HG03135 (cell line): ENCODE results near the gene MIEF2.

Source experiments
- ATAC-seq: cut with Tn5 transposase; IDR thresholded peaks from one replicate; pipeline ENCODE4 v1.9.1; 2021; ENCODE audit warnings: mild to moderate bottlenecking, moderate library complexity; ENCODE audit not compliant: unreplicated experiment

Gene MIEF2

DNA sequence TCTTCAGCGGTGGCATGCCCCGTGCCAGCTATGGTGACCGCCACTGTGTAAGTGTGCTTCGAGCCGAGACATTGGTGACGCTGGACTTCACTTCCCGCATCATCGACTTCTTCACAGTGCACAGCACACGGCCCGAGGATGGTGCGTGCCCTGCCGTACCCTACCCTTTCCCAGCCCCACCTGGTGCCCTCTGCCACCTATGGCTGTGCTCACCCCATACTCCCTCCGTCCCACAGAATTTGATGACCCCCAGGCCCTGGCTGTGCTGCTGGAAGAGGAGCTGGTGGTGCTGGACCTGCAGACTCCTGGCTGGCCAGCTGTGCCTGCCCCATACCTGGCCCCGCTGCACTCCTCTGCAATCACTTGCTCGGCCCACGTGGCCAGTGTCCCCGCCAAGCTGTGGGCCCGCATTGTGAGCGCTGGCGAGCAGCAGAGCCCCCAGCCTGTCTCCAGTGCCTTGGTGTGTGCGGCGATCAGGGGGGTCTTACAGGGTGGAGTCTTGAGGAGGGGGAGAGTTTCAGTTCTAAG is 25.5 kb upstream of the MIEF2 start:
- no peak for ATAC-seq

- no peak for ATAC-seq
Measured at GRCh38 chr17:18235743-18236256, 24.7 kb upstream of the MIEF2 start.

DNA sequence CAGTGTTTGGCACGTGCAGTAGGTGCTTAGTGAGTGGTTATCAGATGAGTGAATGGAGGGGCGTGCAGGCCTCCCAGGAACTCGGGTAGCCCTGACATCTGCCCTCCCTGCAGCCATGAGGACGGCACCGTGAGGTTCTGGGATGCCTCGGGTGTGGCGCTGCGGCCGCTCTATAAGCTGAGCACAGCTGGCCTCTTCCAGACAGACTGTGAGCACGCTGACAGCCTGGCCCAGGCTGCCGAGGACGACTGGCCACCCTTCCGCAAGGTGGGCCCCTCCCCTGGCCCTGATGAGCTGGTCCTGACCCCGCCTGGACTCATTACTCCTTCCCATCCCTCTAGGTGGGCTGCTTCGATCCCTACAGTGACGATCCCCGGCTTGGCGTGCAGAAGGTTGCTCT is 24.0 kb upstream of the MIEF2 start:
- no peak for ATAC-seq

DNA sequence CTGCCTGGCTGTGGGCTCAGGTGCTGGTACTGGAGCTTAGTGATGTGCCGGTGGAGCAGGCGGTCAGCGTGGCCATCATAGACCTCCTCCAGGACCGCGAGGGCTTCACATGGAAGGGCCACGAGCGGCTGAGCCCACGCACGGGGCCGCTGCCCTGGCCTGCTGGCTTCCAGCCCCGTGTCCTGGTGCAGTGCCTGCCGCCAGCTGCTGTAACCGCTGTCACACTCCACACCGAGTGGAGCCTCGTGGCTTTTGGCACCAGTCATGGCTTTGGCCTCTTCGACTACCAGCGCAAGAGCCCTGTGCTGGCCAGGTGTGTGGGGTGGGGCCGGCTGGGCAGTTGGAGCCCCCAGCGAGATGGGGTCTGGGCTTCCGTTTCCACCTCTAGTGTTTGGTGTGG is 23.0 kb upstream of the MIEF2 start:
- no peak for ATAC-seq

DNA sequence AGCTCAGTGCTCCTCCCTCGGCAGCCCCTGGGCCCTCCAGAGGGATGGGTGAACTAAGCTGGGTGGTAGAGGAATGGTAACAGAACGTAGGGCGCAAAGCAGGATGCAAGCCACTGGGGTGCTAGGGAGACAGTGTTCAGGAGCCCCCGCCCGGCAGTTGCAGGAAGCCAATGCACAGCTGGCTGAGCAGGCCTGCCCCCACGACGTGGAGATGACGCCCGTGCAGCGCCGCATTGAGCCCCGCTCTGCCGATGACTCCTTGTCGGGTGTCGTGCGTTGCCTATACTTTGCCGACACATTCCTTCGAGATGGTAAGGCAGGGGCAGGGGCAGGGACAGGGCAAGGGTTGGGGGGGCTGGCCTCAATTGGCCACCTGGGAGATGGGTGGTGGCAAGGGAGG is 22.2 kb upstream of the MIEF2 start:
- ATAC-seq = no peak

- ATAC-seq = no peak
Measured at GRCh38 chr17:18240449-18240848, 20.0 kb upstream of the MIEF2 start.

GRCh38 chr17:18241229-18241871 is 19.1 kb upstream of the MIEF2 start:
- ATAC-seq = no peak

- no peak for ATAC-seq
Measured at GRCh38 chr17:18245038-18245776, 15.3 kb upstream of the MIEF2 start.

DNA sequence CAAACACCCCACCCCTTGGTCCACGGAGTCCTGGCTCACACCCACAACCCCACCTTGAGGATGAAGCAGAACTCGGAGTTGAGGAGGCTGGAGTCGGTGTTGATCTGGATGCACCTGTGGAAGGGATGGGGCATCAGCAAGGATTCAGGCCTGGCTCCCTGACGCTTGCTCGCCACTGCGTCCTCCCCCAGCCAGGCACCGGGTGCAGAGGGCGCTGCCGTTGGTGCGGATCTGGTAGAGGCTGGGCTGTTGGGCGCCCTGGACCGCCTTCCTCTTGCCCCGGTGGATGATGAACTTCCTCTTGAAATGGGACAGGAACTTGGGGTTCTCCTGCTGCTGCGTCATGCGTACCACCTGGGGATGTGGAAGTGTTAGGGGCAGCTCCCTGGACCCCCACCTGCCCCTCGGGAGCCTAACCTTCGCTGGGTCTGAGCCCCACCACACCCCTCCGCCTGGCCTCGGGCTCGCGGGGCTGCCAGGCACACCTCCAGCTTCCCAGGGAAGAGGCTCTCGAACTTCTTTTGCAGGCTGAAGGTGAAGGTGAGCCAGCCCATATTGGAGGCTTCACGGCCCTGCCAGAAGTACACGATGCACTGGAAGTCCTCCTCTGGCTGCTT is 14.2 kb upstream of the MIEF2 start:
- no peak for ATAC-seq

- no peak for ATAC-seq
Measured at GRCh38 chr17:18246880-18247612, 13.4 kb upstream of the MIEF2 start.

- ATAC-seq = no peak
Measured at GRCh38 chr17:18247613-18248001, 12.9 kb upstream of the MIEF2 start.

DNA sequence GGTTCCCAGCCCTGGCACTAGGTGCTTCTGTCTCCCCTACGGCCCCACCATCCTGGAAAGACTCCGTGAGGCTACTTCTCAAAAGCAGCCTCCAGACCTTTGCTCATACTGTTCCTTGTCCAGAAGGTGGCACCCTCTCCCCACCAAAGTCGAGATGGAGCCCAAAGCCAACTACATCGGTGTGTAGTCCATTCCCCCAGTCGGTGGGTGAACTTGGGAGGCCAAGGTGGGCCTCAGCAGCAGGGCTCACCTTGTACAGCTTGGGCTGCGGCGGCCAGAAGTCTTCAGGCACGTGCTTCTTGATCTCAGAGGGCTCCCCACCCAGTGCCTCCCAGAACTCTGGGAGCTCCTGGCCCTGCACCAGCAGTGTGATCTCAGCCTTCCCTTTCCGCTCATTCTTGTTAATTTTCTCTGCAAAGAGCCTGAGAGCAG is 12.1 kb upstream of the MIEF2 start:
- no peak for ATAC-seq

DNA sequence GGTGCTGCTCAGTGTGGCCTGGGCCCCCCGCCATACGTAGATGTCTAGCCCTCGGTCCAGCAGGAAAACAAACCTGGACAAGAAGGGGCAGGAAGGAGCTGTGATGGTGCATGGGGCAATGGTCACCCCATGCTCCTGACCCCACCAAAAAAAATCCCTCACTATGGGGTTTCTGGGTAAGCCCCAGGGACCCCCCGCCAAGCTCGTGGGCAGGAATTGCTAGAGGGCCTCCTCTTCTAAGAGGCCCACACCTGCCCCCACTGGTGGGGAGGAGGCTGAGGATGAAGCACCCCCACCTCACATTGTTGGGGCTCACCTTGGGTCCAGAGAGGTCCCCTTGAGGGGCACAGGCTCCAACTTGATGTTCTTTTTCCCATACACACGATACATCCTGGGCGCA is 11.7 kb upstream of the MIEF2 start:
- no peak for ATAC-seq

DNA sequence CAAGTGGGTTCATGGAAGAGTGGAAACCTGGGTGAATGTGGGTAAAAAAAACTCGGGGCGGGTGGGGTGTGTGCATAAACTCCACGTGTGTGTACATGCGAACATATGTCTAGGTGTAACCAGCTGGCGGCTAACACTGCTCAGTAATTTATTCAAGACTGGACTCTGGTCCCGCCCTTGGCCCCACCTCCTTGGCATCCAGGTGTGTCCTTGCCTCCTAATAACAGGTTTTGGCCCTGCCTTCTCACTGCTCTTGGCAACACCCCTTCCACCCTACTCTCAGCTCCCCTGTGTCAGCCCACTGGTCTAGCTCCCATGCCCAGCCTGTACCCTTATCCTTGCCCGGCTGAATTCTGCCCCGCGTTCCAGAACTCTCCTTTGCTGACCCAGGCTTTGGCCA is 10.2 kb upstream of the MIEF2 start:
- no peak for ATAC-seq

- ATAC-seq = no peak
Measured at GRCh38 chr17:18250708-18251107, 9.8 kb upstream of the MIEF2 start.

- no peak for ATAC-seq
Measured at GRCh38 chr17:18251204-18251603, 9.3 kb upstream of the MIEF2 start.

DNA sequence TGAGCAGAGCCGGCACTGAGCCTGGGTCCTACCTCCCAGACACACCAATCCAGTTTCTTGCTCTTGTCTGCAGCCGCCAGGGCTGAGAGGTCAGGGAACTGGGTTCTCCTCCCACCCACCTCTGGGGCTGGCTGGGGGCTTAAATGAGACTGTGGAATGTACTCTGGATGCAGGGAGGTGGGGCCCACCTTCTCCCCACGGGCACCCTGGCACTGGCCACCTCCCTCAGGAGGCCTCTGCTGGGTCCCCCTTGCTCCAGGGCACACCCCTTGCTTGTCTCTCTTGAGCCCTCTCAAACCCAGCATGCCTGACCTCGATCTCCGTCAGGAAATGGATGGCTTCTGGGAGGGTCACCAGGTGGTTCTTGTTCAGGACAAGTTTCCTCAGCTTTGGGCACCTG is 8.3 kb upstream of the MIEF2 start:
- ATAC-seq = no peak

DNA sequence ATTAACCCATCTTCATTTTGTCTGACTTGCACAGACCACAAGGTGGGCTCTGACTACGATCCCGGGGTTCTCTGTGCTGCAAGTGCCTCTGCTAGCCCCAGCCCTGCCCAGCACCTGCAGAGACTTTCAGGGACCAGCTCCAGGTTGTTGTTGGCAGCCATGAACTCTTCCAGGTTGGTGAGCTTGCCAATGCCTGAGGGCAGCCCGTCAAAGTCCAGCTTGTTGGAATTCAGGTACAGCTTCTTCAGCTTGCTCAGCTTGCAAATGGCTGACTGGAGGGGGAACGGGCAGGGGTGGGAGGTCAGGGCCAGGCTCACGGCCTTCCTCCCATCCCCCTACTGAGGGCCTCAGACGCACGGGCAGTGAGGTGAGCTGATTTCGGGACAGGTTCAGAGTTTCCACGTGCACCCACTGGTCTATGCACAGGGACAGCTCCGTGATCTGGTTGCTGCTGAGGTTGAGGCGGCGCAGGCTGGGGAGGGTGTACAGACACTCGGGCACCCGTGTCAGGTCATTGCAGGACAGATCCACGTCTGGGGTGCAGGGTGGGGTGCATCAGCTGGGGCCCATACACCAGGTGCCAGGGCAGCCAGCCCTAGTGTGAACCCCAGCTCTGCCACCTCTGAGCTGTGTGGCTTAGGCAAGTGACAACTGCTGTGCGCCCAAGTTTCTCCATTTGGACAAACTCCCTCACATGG is 7.1 kb upstream of the MIEF2 start:
- ATAC-seq = no peak

DNA sequence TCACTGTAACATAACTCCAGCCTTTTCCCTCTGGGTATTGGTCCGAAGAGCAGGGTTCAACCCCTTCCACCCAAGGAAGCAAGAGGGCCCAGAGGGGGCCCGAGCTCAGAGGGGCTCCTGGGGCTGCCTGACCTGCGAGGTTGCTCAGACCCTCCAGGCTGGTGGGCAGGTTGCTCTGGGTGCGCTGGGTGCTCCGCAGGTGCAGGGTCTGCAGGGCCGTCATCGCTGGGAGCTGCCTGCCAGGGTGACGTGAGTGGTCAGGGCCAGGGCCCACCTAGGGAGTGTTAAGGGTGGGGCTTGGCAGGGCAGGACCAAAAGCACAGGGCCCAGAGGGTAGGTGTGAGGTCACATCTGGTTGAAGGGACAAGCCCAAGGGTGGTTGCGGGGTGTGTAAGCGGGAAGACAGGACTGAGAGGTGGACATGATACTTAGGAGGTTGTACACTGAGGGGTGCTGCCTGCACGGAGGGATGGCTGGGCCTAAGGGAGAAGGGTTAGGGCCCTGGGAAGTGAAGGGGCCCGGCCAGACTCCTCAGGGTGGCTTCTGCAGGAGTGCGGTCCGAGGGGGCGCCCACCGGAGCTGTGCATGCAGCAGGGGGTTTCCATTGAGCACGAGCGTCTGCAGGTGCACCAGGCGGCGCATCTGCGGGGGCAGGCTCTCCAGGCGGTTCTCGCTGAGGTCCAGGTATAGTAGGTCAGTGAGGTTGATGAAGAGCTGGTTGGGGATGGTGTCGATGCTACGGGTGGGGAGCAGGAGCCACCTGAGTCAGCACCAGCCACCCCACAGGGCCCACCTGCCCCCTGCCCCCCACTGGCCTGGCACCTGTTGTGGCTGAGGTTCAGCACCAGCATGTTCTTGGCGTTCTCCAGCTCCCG is 6.3 kb upstream of the MIEF2 start:
- ATAC-seq = no peak
